Adipocyte (in vitro differentiated cells): ENCODE data around the gene RHO.
"Not testable (repeated sequence)": the region's sequence is repeated elsewhere in the genome, so short reads cannot be mapped to it uniquely, and the experiment has no call there.

Experiments used
- DNase-seq: peaks from one replicate; pipeline ENCODE4 v3.0.0-alpha.2; 2015; ENCODE audit warnings: low read depth
- H3K27me3 ChIP-seq: replicated peaks from 2 replicates; pipeline ENCODE4 v1.7.0; 2013; ENCODE audit warnings: mild to moderate bottlenecking, low read length, moderate library complexity; ENCODE audit not compliant: control insufficient read depth, insufficient read depth
- H3K36me3 ChIP-seq: 2 replicates; pipeline ENCODE4 v1.7.0; 2013; ENCODE audit warnings: low read length, mild to moderate bottlenecking, moderate library complexity; ENCODE audit not compliant: control insufficient read depth, insufficient read depth, severe bottlenecking
- H3K4me1 ChIP-seq: 2 replicates; pipeline ENCODE4 v1.7.0; 2013; ENCODE audit warnings: mild to moderate bottlenecking, low read length, moderate library complexity; ENCODE audit not compliant: control insufficient read depth, insufficient read depth
- H3K4me3 ChIP-seq: 2 replicates; pipeline ENCODE4 v1.7.0; 2013; ENCODE audit warnings: mild to moderate bottlenecking, low read length, moderate library complexity
- H3K9ac ChIP-seq: 2 replicates; pipeline ENCODE4 v1.7.0; 2013; ENCODE audit warnings: mild to moderate bottlenecking, low read length, moderate library complexity
- H3K9me3 ChIP-seq: 2 replicates; pipeline ENCODE4 v1.7.0; 2013; ENCODE audit warnings: mild to moderate bottlenecking, low read length, moderate library complexity; ENCODE audit not compliant: control insufficient read depth

Gene RHO

DNA sequence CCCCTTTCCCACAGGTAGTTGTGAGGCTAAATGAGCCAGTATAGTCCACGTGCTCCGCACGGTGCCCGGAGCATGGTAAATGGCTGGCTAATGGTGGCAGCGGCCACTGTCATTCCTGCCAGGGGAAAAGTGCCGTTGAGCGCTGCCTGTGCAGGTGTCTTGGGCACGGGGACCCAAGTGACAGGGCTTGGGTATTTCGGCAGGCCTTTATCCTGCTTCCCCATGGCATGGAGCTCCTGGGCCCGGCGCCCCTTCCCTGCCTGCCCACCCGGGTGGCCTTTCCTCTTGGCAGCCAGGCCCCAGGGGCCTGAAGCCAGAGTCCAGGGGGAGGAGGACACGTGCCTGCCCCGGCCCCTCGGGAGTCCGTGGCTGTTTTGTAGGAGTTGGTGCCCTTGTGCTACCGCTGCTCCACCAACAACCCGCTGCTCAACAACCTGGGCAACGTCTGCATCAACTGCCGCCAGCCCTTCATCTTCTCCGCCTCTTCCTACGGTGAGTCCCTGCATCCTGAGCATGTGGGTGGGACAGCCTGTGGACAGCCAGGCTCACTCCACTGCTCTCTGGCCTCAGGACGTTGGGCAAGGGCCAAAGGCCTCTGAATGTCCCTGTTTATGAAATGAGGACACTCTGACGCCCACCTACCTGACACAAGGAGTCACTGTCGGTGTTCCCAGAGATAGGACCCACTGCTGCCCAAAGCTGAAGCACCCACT, 13.2 kb upstream of the RHO start:
- not testable (repeated sequence) for H3K27me3 ChIP-seq, H3K4me1 ChIP-seq, H3K4me3 ChIP-seq, DNase-seq, H3K9ac ChIP-seq, H3K9me3 ChIP-seq
- H3K36me3 ChIP-seq: peaks cover 60% of the 10 kb centered on the region

- not testable (repeated sequence) for H3K9ac ChIP-seq, H3K4me3 ChIP-seq, DNase-seq, H3K4me1 ChIP-seq, H3K9me3 ChIP-seq, H3K27me3 ChIP-seq
- H3K36me3 ChIP-seq: peaks cover 56% of the 10 kb centered on the region
These were observed 12.5 kb upstream of the RHO start for GRCh38 chr3:129515821-129516432.

- no peak for DNase-seq
- Histone ChIP-seq H3K4me1 (peaks cover 8% of the 10 kb centered on the region), H3K36me3 (peaks cover 44% of the 10 kb centered on the region), H3K27me3 (no peaks in the 10 kb centered on the region), H3K4me3 (no peak overlapping the region), H3K9me3 (no peaks in the 10 kb centered on the region), H3K9ac (no peak overlapping the region)
These were observed 10.9 kb upstream of the RHO start for GRCh38 chr3:129517516-129517915.

DNA sequence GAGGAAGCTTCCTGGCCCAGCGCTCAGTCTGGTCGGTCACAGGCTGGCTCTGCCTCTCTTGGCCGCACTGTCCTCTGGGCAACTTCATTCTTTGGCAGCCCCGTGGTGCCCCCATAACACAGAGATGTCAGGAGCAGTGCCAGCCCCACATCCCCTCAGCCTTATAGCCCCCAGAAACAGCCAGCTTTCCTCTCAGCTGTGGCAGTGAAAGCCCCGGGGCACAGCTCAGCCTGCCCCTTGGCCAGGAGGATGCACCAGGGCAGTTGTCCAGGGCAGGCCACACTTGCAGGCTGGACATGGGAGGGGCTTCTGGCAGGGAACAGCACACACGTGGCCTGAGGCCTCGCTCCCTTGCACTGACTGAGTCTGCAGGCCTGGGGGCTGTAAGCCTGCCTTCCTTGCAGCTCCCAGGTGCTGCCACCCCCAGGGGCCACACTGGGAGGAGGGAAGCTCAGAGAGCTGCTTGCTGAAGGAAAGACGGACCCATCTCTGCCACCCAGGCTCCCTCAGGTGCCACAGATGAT, 10.3 kb upstream of the RHO start:
- no peak overlapping the region for H3K4me3 ChIP-seq
- DNase-seq: no peak

DNA sequence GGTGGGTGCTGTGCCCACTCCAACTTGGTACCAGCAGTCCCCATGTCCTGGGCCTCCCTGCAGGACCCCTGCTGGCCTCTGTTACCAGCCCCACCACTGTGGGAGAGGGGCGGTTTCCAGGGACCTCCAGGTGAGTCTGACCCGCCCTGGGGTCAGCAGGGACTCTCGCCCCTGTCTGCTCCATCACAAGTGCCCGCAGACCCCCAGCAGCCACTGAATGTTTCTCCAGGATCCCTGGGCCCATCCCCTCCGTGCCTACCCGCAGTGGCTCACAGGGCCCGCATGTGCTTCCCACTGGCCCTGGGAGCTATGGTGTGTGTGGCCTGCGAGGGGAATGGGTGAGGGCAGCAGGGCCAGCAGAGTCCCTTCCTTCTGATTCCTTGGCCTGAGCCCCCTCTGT, 9.9 kb upstream of the RHO start:
- Histone ChIP-seq H3K4me1 (peaks cover 8% of the 10 kb centered on the region), H3K36me3 (peaks cover 34% of the 10 kb centered on the region), H3K9me3 (no peaks in the 10 kb centered on the region), H3K4me3 (no peak overlapping the region), H3K9ac (no peak overlapping the region), H3K27me3 (no peaks in the 10 kb centered on the region)
- no peak for DNase-seq

More for the DNA sequence above, 10.3 kb upstream of the RHO start:
- Histone ChIP-seq H3K9ac (no peak overlapping the region), H3K4me1 (peaks cover 8% of the 10 kb centered on the region), H3K27me3 (no peaks in the 10 kb centered on the region), H3K36me3 (peaks cover 39% of the 10 kb centered on the region), H3K9me3 (no peaks in the 10 kb centered on the region)

GRCh38 chr3:129519449-129519848, 9.0 kb upstream of the RHO start:
- H3K4me1 ChIP-seq: peaks cover 8% of the 10 kb centered on the region
- no peak overlapping the region for H3K9ac ChIP-seq
- no peaks in the 10 kb centered on the region for H3K9me3 ChIP-seq
- H3K27me3 ChIP-seq: no peaks in the 10 kb centered on the region
- no peak overlapping the region for H3K4me3 ChIP-seq
- DNase-seq: no peak
- peaks cover 27% of the 10 kb centered on the region for H3K36me3 ChIP-seq

GRCh38 chr3:129519896-129520715, 8.3 kb upstream of the RHO start:
- no peak overlapping the region for H3K4me3 ChIP-seq
- H3K27me3 ChIP-seq: no peaks in the 10 kb centered on the region
- peaks cover 3% of the 10 kb centered on the region for H3K4me1 ChIP-seq
- H3K9ac ChIP-seq: no peak overlapping the region
- H3K36me3 ChIP-seq: peaks cover 26% of the 10 kb centered on the region
- no peaks in the 10 kb centered on the region for H3K9me3 ChIP-seq
- no peak for DNase-seq

DNA sequence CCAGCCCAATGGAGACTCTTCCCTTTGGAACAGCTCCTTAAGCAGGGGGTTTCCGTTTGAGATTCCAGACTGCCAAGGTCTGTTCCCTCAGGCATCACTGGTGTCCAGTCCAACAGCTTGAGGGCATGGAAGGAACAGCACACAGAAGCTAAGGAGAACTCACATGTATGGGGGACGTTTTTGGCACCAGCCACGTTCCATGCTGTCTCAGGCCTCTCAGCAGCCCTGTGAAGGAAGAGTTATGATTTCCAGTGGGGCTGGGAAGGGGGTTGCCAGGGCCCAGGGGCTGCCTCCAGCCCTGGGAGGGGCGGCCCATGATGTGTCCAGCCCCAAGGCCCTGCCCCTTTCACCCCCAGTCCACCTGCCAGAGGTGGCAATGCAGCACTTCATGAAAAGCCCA, 7.5 kb upstream of the RHO start:
- Histone ChIP-seq H3K36me3 (peaks cover 22% of the 10 kb centered on the region), H3K9ac (no peak overlapping the region), H3K4me1 (peaks cover 8% of the 10 kb centered on the region), H3K9me3 (no peaks in the 10 kb centered on the region), H3K4me3 (no peak overlapping the region), H3K27me3 (no peaks in the 10 kb centered on the region)
- no peak for DNase-seq

DNA sequence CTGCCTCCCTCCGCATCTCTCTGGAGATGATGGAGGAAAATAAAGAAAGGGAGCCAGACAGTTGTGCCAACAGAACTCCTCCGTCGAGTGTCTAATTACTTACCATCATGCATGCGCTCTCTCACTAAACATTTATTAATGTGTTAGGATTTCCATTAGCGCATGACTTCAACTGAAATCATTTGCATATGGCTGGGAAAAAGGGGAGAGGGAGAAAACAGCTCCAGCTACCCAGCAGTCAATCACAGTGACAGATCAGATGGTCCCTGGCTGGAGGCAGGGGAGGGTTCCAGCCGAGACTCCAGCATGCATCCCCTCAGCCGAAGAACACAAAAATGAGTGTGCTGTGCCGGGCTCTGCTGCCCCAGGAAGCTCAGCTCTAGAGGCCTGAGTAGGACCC, 6.8 kb upstream of the RHO start:
- H3K27me3 ChIP-seq: no peaks in the 10 kb centered on the region
- peaks cover 15% of the 10 kb centered on the region for H3K36me3 ChIP-seq
- H3K9me3 ChIP-seq: no peaks in the 10 kb centered on the region
- H3K4me1 ChIP-seq: peaks cover 8% of the 10 kb centered on the region
- H3K4me3 ChIP-seq: no peak overlapping the region
- no peak overlapping the region for H3K9ac ChIP-seq
- DNase-seq: no peak

DNA sequence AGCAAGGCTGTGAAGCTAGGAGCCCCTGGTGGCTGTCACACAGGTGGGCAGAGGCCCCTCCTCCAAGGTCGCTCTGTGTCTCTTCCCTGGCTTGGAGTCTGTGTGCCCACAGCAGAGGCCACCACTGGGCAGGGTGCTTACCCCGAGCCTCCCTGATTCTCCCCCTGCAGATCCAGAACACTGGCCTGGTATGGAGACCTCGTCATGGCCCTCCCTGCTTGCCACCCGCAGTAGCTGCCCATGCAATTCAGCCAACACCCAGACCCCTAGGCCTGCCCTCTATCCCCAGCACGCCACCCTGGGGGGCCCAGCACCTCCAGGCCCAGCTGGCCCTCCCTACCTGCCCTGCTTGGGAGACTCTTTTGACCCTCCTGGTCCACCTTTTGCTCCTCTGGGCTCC, 5.5 kb upstream of the RHO start:
- DNase-seq: no peak
- no peak overlapping the region for H3K4me3 ChIP-seq
- no peaks in the 10 kb centered on the region for H3K9me3 ChIP-seq
- H3K9ac ChIP-seq: no peak overlapping the region
- no peaks in the 10 kb centered on the region for H3K27me3 ChIP-seq
- H3K4me1 ChIP-seq: peaks cover 7% of the 10 kb centered on the region
- peaks cover 7% of the 10 kb centered on the region for H3K36me3 ChIP-seq

DNA sequence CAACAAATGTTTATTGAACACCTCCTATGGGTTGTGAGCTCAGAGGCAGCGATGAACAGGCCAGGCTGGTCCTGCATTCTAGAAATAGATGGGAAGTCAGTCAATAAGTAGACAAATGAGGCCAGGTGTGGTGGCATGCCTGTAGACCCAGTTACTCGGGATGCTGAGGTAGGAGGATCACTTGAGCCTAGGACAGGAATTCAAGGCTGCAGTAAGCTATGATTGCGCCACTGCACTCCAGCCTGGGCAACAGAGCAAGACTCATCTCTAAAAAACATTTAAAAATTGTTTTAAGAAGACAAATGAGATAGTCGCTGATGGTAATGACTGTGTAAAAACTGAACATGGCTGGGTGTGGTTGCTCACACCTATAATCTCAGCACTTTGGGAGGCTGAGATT, 4.4 kb upstream of the RHO start:
- Histone ChIP-seq H3K36me3 (peaks cover 7% of the 10 kb centered on the region), H3K9ac (no peak overlapping the region), H3K9me3 (no peaks in the 10 kb centered on the region), H3K4me3 (no peak overlapping the region), H3K27me3 (no peaks in the 10 kb centered on the region), H3K4me1 (peaks cover 5% of the 10 kb centered on the region)
- no peak for DNase-seq
